Hematopoietic multipotent progenitor cell treated with erythropoietin and hydrocortisone succinate and interleukin-3 and kit ligand, for 4 days (in vitro differentiated cells): ENCODE results near the gene NPIPA8.
"Not testable (repeated sequence)": the region's sequence is repeated elsewhere in the genome, so short reads cannot be mapped to it uniquely, and the experiment has no call there.

Source experiments
- DNase-seq: peaks from one replicate; pipeline ENCODE4 v3.0.0-alpha.2; 2015

NPIPA8 gene

DNA sequence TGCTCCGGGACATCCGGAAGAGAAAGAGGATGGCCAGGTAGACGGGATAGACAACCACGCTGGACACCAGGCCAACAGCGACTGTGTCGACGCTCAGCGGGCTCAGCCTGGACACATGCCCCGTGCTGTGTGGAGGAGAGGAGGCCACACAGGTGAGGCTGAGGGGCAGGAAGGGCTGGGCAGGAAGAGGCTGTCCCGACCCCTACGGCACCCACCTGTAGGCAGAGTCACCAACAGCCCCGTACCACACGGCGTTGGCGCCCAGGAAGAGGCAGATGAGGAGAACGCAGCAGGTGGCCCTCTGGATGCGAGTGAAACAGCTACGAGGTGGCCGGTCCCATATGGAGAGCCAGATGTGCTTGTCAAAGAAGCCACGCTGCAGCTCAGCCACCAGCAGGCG, at the start of gene NPIPA8:
NPIPA8 (minus strand) TSS at position 101 of the 400 bp plus-strand sequence. CDS start 4,074 bp downstream, outside the sequence.
- DNase-seq = not testable (repeated sequence)

DNA sequence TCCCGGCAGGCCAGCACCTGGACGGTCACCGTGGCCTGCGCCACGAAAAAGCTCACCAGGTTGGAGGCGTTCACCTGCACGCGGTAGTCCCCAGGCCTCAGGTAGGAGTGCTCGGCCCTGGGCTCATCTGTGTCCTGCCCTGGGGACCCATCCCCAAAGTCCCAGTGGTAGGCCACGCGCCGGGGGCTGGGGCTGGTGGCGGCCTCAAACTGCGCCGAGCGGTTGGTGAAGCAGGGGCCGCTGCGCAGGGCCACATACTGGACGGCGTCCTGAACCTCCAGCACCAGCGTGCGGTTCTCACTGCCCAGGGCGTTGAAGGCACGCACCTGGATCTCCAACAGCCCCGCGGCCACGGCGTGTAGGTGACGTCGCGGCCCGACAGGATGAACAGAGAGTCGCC, 48.7 kb upstream of the NPIPA8 start:
- not testable (repeated sequence) for DNase-seq

DNA sequence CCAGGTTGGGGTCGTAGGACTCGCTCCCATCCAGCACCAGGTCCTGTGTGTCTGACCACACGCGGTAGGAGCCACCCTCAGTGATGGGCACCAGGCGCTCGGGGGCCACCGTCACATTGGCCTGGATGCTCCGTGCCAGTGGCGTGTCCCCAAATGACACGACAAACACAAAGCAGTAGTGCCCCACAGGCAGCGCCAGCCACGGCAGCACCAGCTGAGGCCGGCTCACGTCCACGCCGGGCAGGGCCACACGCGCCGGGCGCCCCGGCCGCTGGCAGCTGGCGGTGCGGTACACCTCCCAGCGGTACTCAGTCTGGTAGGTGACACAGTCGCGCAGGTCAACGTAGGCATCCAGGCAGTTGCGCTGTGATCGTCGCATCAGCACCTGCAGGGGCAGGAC, 48.3 kb upstream of the NPIPA8 start:
- not testable (repeated sequence) for DNase-seq

DNA sequence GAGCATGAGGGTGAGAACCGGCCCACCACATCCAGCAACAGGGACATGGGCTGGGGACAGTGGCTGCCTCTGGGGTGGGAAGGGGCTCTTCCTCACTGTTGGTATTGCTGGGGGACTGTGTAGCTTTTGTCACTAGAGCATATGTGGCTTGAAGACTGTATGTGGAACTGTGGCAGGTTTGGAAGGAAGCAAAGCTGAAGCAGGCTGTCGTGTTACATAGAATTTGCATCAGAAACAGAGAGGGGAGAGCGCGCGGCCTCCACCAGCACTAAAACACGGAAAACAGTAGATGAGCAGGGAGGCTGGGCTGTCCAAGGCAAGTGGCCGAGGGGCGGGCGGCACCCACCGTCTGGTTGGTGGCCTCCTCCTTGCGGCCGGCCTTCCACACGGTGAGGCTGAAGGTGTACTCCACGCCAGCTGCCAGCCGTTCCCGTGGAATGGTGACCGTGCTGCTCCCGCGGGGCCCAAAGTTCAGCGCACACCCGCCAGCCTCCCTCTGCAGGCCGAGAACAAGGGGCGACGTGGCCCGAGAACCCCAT, 47.6 kb upstream of the NPIPA8 start:
- not testable (repeated sequence) for DNase-seq

DNA sequence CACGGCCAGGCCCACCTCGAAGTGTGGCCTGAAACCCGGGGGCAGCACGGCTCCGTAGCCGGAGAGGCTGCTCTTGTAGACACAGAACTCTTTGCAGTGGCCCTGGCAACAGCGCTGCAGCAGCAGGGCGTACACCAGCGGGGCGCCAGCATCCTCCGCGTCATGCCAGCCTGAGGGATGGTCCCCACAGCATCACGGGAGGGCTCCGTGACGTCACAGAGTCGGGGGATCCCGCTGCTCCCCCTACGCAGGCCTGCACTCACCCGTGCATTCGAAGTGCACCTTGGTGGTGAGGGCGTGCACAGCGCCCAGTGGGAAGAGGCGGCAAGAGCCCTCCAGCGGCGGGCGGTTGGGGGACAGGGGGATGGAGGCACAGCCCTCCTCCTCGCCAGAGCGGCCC, 46.2 kb upstream of the NPIPA8 start:
- not testable (repeated sequence) for DNase-seq

DNA sequence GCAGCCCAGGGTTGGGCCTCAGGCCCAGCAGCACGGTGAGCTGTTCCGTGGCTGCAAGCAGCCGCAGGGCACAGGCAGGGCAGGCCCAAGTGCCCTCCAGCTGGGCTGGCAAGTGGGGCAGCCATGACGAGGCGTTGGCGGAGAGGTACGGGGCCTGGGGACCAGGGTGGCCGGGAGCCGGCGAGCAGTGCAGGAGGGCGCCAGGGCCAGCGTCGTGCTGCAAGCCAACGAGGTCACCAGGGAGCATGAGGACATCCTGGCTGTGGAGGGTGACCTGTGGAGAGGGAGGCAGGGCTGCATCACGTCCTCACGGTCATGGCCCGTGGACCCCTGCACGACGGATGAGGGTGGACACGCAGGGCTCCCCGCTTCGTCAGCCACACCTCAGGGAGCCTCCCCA, 11.2 kb upstream of the NPIPA8 start:
- not testable (repeated sequence) for DNase-seq

DNA sequence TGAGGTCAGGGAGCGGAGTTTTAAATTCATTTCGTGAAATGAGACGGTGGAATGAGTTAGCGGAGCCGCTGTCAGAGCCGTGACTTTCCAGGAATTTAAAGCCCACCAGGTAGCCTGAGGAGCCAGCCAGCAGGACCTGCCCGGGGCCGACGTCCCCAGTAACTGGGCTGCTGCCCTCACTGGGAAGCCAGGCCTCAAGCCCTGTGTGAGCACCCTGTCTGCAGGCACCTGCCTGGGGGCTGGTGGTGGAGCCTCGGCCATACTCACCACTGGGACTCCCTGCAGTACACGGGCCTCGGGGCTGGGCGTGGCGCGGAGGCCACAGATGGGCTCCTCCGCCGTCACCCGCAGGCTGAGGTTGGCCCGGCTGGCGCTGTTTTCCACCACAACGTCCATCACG, 10.5 kb upstream of the NPIPA8 start:
- DNase-seq = not testable (repeated sequence)

DNA sequence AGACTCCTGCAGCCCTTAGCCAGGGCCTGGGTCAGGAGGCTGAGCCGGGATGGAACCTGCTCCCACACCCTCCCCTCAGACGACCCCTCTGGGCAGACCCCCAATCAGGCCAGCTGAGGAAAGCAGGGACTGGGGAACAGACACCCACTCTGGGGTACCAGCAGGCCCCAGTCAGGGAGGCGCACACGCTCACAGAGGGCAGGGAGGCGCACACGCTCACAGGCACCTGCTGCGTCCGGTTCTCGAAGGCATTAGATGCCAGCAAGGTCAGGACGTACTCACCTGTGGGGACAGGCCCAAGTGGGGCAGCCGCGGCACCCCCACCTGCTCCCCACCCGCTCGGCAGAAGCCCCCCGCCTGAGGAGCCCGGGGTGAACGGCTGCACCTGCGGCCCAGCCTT, 8.1 kb upstream of the NPIPA8 start:
- DNase-seq = not testable (repeated sequence)

DNA sequence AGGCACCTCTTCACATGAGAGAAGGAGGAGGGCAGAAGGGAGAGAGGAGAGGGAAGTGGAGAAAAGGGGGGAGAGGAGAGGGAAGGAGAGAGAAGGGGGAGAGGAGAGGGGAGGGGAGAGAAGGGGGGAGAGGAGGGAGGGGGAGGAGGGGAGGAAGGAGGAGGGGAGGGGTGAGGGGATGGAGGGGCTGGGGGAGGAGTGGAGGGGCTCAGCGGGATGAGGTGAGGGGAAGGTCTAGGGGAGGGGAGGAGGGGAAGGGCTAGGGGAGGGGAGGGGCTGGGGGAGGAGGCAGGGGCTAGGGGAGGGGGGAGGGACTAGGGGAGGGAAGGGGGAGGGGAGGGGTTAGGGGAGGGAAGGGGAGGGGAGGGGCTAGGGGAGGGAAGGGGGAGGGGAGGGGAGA, 5.5 kb upstream of the NPIPA8 start:
- DNase-seq = not testable (repeated sequence)

DNA sequence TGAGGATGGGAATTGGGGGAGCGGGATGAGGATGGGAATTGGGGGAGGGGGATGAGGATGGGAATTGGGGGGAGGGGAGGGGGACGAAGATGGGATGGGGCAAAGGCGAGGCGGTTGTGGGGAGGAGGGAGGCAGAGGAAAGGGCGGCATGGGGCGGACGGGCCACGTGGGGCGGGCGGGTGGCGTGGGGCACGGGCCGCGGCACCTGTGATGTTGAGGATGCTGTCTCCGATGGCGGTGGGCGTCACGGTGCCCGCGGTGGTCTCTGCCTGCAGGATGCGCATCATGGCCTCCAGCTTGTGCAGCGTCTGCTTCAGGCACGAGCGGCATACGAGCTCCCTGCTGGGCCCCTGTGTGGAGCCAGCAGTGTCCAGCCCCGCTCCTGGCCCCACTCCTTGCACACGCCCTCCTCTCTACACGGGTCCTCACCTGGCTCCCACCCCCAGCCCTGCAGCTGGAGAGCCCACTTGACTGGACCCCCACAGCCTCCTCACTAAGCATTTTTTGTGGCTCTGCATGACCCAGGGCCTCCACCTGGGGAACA, 5.0 kb upstream of the NPIPA8 start:
- DNase-seq = not testable (repeated sequence)

DNA sequence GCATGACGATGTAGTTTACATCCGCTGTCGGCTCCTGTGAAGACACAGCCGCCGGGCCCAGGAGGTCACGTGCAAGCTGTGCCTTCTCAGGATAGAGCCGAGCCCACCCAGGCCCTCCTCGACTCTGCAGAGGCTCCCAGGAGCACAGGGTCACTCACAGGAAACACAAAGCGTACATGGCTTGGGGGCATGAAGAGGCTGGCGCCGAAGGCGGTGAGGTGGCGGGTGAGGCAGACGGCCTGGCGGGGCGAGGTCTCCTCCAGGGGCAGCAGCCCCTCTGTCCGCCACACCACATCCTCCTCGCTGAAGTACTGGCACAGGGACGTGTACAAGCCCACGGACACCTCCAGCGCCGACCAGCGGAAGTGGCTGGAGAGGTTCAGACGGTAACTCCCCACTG, 2.7 kb upstream of the NPIPA8 start:
- DNase-seq = not testable (repeated sequence)

DNA sequence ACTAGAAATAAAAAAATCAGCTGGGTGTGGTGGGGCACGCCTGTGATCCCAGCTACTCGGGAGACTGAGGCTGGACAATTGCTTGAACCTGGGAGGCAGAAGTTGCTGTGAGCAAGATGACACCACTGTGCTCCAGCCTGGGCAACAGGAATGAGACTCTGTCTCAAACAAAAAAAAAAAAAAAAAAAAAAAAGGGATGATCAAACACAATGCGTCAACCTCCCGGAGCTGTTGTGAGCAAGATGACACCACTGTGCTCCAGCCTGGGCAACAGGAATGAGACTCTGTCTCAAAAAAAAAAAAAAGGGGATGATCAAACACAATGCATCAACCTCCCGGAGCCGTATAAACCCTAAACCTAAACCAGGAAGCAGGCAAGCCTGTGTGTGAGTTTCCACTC, 24.7 kb downstream of the NPIPA8 start:
- DNase-seq = not testable (repeated sequence)

DNA sequence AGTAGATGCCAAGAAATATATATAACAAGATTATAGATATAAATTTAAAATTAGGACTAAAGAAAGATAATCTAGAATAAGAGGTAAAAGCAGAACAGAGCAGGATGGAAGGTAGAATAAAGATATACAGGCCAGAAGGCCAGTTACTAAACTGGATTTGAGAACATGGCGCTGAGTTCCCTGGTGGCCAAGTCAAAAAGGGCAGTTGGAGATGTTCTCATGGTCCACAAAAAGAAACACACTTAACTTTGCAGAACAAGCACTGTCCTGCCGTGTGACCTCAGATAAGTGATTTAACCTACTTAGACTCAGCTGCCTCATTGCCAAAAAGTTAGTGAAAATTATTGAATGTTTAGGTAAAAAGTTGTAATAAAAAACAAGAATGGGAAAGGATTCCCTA, 27.4 kb downstream of the NPIPA8 start:
- DNase-seq = not testable (repeated sequence)

DNA sequence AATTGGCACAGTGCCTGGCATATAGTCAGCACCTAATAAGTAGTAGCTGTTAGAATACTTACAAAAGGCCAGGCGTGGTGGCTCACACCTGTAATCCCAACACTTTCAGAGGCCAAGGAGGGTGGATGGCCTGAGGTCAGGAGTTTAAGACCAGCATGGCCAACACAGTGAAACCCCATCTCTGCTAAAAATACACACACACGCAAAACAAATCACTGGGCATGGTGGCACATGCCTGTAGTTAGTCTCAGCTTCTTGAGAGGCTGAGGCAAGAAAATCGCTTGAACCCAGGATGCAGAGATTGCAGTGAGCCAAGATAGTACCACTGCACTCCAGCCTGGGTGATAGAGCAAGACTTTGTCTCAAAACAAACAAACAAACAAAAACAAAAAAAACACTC, 29.3 kb downstream of the NPIPA8 start:
- not testable (repeated sequence) for DNase-seq

DNA sequence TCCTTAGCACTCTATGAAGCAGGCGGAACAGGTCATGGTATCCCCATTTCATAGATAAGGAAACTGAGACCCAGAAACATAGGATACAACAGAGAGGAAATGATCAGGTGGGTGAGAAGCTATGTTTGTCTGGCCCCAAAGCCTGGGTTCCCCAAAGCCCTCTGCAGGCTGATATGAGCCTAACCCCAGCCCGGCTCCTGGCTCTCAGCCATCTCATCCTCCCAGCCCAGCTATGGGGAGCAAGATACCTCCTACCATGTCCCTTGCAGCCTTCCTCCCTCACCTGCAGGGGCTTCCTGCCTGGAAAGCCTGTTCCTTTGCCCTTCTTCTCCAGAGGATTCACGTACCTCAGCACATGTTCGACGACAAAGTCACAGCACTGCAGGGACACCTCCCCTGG, 30.5 kb downstream of the NPIPA8 start:
- not testable (repeated sequence) for DNase-seq

DNA sequence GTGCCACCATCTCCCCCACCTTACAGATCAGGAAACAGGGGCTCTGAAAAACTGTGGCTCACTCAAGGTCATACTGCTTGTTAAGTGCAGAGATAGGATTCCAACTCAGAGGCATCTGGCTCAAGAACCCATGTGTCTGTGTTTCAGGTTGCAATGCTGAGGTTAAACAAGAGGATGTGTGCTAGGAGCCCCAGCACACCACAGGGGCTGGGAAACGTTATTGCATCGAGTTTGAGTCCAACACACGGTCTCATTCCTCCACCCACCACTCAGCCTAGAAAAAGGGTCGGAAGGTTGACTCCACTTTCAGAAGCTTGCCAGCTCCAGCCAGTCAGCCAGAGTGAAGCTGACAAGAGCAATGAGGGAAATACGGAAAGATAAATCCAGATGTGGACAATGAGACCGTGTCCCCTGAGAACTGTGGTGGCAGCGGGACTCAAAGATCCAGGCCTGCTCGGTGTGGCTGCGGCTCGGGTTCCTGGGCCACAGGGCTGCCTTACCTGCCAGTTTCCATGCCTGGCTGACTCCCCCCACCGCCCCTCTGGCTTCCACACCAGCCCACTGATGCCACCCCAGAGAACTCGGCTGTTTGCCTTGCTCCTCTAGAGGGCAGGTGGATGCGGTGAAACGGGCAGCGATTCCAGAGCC, 33.4 kb downstream of the NPIPA8 start:
- not testable (repeated sequence) for DNase-seq

DNA sequence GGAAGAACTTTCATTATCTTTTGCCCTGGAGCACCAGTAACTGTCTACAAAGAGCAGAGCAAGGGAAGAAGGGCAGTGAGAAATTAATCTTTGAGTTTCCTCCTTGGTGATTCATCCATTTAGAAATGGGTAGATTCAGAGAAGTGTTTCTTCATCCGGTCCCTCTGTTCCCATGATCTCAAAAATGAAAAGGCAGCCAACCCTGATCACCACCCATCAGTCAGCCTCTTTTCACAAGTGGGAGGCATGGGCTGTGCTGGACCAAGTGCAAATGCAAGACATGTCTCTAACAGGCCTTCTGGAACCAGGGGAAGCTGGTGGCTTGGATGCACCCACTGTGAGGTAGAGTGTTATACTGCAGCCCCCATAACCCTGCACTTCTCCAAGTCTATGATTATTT, 38.8 kb downstream of the NPIPA8 start:
- DNase-seq = not testable (repeated sequence)

DNA sequence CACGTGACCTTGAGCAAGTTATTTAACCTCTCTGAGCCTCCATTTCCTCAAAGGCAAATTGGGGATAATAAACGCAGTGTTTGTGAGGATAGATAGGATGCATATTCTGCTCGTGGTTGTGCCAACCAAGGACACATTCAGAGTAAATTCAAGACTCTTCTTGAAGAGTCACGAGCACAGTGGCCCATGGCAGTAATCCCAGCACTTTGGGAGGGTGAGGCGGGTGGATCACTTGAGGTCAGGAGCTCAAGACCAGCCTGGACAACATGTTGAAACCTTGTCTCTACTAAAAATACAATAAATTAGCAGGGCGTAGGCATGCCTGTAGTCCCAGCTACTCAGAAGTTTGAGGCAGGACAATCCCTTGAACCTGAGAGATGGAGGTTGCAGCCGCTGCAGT, 39.6 kb downstream of the NPIPA8 start:
- DNase-seq = not testable (repeated sequence)

DNA sequence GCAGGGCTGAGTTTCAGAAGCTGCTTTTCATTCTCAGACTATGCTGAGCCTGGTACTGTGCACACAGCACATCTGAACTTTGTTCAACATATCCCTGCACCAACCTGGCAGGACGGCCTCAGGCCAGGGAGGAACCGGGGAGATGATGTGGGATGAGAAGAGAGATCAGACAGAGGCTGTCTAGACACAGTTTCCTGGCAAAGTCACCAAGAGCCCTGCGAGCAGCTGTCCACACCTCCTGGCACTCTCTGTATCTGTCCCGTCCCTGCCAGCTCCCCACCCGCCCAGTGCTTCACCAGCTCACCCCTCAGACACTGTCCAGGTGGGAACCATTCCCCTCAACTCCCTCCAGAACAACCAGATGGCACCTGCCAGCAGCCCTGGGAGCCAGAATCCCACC, 42.2 kb downstream of the NPIPA8 start:
- not testable (repeated sequence) for DNase-seq

DNA sequence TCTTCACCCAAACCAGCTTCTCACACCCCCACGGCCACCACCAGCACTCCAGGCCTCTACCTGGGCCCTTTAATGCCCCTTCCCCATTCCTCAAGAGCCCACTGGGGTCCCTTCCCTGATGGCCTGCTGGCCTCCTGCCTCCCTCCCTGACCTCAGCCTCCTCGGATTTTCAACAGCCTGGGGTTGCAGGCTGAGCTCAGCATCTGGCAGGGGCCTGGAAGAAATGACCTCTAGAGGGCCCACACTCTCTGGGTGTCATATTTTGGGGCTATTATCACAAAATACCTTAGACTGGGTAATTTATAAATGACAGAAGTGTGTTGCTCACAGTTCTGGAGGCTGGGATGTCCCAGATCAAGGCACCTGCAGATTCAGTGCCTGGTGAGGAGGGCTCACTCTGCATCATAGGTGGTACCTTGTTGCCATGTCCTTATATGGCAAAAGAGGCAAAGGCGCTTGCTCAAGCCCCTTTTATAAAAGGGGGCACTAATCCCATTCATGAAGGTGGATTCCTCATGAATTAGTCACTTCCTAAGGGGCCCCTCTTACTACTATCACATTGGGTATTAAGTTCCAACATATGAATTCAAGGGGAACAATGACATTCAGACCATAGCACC, 43.1 kb downstream of the NPIPA8 start:
- DNase-seq = not testable (repeated sequence)

DNA sequence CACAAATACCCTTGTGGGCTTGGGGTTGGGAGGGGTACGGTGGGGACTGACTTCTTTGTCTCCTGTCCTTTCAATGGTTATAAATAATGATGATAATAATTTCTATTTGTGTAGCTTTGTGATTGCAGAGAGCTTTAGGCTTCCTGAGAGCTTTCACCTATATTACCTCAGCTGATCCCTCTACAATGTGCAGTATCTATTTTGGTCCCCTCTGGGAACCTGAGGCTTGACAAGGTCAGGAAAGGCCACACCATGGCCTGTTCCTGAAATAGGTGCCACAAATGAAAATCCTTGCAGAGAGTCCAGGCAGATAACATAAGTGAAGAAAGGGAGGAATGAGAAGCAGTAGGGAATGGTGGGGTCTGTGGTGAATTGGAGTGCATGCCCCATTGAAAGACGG, 45.6 kb downstream of the NPIPA8 start:
- DNase-seq = not testable (repeated sequence)

DNA sequence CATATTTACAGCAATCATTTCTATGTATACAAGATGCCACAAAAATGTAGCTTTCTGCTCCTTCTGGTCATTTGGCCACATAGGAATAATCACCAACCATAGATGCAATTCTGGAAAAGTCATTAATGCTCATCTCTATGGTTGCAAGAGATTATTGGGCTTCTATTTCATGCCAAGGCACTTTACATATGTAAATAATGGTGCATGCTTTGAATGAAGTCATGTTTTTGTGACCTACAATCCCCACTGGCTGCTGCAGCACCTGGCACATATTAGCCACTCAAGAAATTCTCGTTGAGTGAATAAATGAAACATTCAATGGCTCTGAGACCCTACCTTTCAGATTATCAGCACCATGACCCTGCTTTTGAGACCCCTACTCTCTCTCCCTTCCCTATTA, 50.2 kb downstream of the NPIPA8 start:
- not testable (repeated sequence) for DNase-seq

DNA sequence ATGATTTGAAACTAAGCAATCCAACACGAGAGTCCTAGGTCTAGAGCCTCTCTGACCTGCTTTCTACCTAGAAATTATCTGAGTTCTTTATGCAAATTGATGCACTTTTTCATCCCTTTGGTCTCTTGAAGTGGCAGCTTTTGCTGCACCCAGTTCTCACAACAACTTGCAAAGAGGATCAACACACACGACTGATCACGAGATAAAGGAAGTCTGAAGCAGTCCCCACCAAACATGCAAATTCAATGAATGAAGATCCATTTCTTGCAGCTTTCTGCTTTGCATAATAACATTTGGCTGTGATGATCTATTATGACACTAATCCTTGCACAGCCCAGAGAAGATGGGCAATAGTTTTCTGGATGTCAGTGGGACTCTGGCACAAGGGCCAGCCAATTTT, 56.2 kb downstream of the NPIPA8 start:
- not testable (repeated sequence) for DNase-seq

DNA sequence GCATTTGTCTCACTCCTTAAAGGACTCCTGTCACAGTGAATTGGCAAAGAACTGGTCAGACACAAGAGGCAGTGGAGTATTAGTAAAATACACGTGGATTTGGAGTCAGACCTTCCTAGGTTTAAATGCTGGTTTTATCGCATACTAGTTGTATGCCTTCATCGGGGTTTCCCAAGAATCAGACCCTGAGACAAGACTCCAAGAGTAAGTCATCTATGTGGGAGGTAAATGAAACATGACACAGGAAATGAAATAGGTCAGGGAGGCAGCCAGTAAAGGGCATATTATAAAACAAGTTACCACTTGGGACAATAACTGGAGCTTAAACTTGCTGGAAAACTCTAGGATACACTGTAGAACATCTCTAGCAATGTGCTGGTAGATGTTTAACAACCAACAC, 59.8 kb downstream of the NPIPA8 start:
- DNase-seq = not testable (repeated sequence)
